Activated naive CD4-positive, alpha-beta T cell treated with anti-CD3 and anti-CD28 coated beads, Interleukin-2, amount 50 U/mL, for 24 hours (primary cell): ENCODE measurements around the gene PACRG.
A peak's percentile ranks its signal among the peaks of the same experiment; 100 is the strongest.
"Not testable (repeated sequence)": the region's sequence is repeated elsewhere in the genome, so short reads cannot be mapped to it uniquely, and the experiment has no call there.

Source experiments
- H3K27ac Mint-ChIP-seq: one replicate; pipeline ENCODE4 v1.8.0; 2021; ENCODE audit warnings: mild to moderate bottlenecking, mixed read lengths
- H3K27me3 Mint-ChIP-seq: one replicate; pipeline ENCODE4 v1.8.0; 2021; ENCODE audit warnings: mixed read lengths
- H3K36me3 Mint-ChIP-seq: one replicate; pipeline ENCODE4 v1.8.0; 2021; ENCODE audit warnings: mixed read lengths
- H3K4me1 Mint-ChIP-seq: one replicate; pipeline ENCODE4 v1.8.0; 2021; ENCODE audit warnings: mixed read lengths
- H3K4me3 Mint-ChIP-seq: one replicate; pipeline ENCODE4 v1.8.0; 2021; ENCODE audit warnings: mild to moderate bottlenecking, mixed read lengths
- H3K9me3 Mint-ChIP-seq: one replicate; pipeline ENCODE4 v1.8.0; 2021; ENCODE audit warnings: mixed read lengths

Gene PACRG

GRCh38 chr6:162727322-162728182 is at the start of gene PACRG, which contains the start of gene PRKN:
Gene PACRG, plus strand, starts transcription at chr6:162727974.
Gene PRKN, minus strand, starts transcription at chr6:162727766.
- H3K27me3 Mint-ChIP-seq = no peaks in the 10 kb centered on the region
- no peaks in the 10 kb centered on the region for H3K9me3 Mint-ChIP-seq
- H3K27ac Mint-ChIP-seq = peak within 1 kb of the TSS; percentile 92
- H3K4me3 Mint-ChIP-seq = peak within 1 kb of the TSS; percentile 87
- H3K36me3 Mint-ChIP-seq = no peaks in the 10 kb centered on the region
- peaks cover 10% of the 10 kb centered on the region for H3K4me1 Mint-ChIP-seq

- H3K4me3 Mint-ChIP-seq, H3K27ac Mint-ChIP-seq, H3K36me3 Mint-ChIP-seq, H3K9me3 Mint-ChIP-seq, H3K4me1 Mint-ChIP-seq, H3K27me3 Mint-ChIP-seq: not testable (repeated sequence)
These were observed 48.9 kb upstream of the PACRG start for GRCh38 chr6:162678896-162679295.

GRCh38 chr6:162679681-162680080 is 48.1 kb upstream of the PACRG start:
- peaks cover 3% of the 10 kb centered on the region for H3K36me3 Mint-ChIP-seq
- no peaks in the 10 kb centered on the region for H3K9me3 Mint-ChIP-seq
- no peaks in the 10 kb centered on the region for H3K27me3 Mint-ChIP-seq
- no peak overlapping the region for H3K4me3 Mint-ChIP-seq
- no peaks in the 10 kb centered on the region for H3K4me1 Mint-ChIP-seq
- H3K27ac Mint-ChIP-seq = no peak overlapping the region

GRCh38 chr6:162680367-162680766 is 47.4 kb upstream of the PACRG start:
- Mint-ChIP-seq H3K4me3 (no peak overlapping the region), H3K27ac (no peak overlapping the region), H3K36me3 (peaks cover 2% of the 10 kb centered on the region), H3K4me1 (no peaks in the 10 kb centered on the region), H3K9me3 (no peaks in the 10 kb centered on the region), H3K27me3 (no peaks in the 10 kb centered on the region)

GRCh38 chr6:162680871-162681270 is 46.9 kb upstream of the PACRG start:
- Mint-ChIP-seq H3K9me3 (no peaks in the 10 kb centered on the region), H3K4me3 (no peak overlapping the region), H3K27ac (no peak overlapping the region), H3K27me3 (no peaks in the 10 kb centered on the region), H3K36me3 (peaks cover 2% of the 10 kb centered on the region), H3K4me1 (no peaks in the 10 kb centered on the region)

GRCh38 chr6:162681447-162681846 is 46.3 kb upstream of the PACRG start:
- Mint-ChIP-seq H3K36me3 (peaks cover 2% of the 10 kb centered on the region), H3K9me3 (no peaks in the 10 kb centered on the region), H3K4me1 (no peaks in the 10 kb centered on the region), H3K27ac (no peak overlapping the region), H3K4me3 (no peak overlapping the region), H3K27me3 (no peaks in the 10 kb centered on the region)

- Mint-ChIP-seq H3K27me3 (no peaks in the 10 kb centered on the region), H3K36me3 (peaks cover 2% of the 10 kb centered on the region), H3K4me1 (no peaks in the 10 kb centered on the region), H3K27ac (no peak overlapping the region), H3K4me3 (no peak overlapping the region), H3K9me3 (no peaks in the 10 kb centered on the region)
These were observed 44.6 kb upstream of the PACRG start for GRCh38 chr6:162683135-162683534.

GRCh38 chr6:162684052-162684451 is 43.7 kb upstream of the PACRG start:
- H3K9me3 Mint-ChIP-seq = no peaks in the 10 kb centered on the region
- H3K36me3 Mint-ChIP-seq = peaks cover 2% of the 10 kb centered on the region
- H3K27me3 Mint-ChIP-seq = no peaks in the 10 kb centered on the region
- no peak overlapping the region for H3K27ac Mint-ChIP-seq
- no peak overlapping the region for H3K4me3 Mint-ChIP-seq
- H3K4me1 Mint-ChIP-seq = no peaks in the 10 kb centered on the region

- H3K27ac Mint-ChIP-seq = no peak overlapping the region
- H3K9me3 Mint-ChIP-seq = no peaks in the 10 kb centered on the region
- H3K27me3 Mint-ChIP-seq = no peaks in the 10 kb centered on the region
- no peak overlapping the region for H3K4me3 Mint-ChIP-seq
- no peaks in the 10 kb centered on the region for H3K4me1 Mint-ChIP-seq
- peaks cover 2% of the 10 kb centered on the region for H3K36me3 Mint-ChIP-seq
These were observed 42.8 kb upstream of the PACRG start for GRCh38 chr6:162684961-162685360.

- peaks cover 2% of the 10 kb centered on the region for H3K36me3 Mint-ChIP-seq
- H3K4me3 Mint-ChIP-seq = no peak overlapping the region
- H3K27ac Mint-ChIP-seq = no peak overlapping the region
- H3K4me1 Mint-ChIP-seq = no peaks in the 10 kb centered on the region
- no peaks in the 10 kb centered on the region for H3K27me3 Mint-ChIP-seq
- H3K9me3 Mint-ChIP-seq = no peaks in the 10 kb centered on the region
These were observed 42.2 kb upstream of the PACRG start for GRCh38 chr6:162685586-162685985.

GRCh38 chr6:162688751-162689345 is 38.9 kb upstream of the PACRG start:
- Mint-ChIP-seq H3K9me3 (no peaks in the 10 kb centered on the region), H3K27ac (no peak overlapping the region), H3K4me3 (no peak overlapping the region), H3K4me1 (no peaks in the 10 kb centered on the region), H3K27me3 (no peaks in the 10 kb centered on the region), H3K36me3 (no peaks in the 10 kb centered on the region)

GRCh38 chr6:162690158-162690557 is 37.6 kb upstream of the PACRG start:
- Mint-ChIP-seq H3K9me3 (no peaks in the 10 kb centered on the region), H3K27ac (no peak overlapping the region), H3K36me3 (no peaks in the 10 kb centered on the region), H3K27me3 (no peaks in the 10 kb centered on the region), H3K4me1 (no peaks in the 10 kb centered on the region), H3K4me3 (no peak overlapping the region)

- no peak overlapping the region for H3K4me3 Mint-ChIP-seq
- no peak overlapping the region for H3K27ac Mint-ChIP-seq
- H3K27me3 Mint-ChIP-seq = no peaks in the 10 kb centered on the region
- H3K4me1 Mint-ChIP-seq = no peaks in the 10 kb centered on the region
- peaks cover 2% of the 10 kb centered on the region for H3K36me3 Mint-ChIP-seq
- no peaks in the 10 kb centered on the region for H3K9me3 Mint-ChIP-seq
These were observed 29.8 kb upstream of the PACRG start for GRCh38 chr6:162697872-162698403.

- H3K27me3 Mint-ChIP-seq = no peaks in the 10 kb centered on the region
- no peaks in the 10 kb centered on the region for H3K9me3 Mint-ChIP-seq
- no peak overlapping the region for H3K27ac Mint-ChIP-seq
- H3K36me3 Mint-ChIP-seq = peaks cover 2% of the 10 kb centered on the region
- H3K4me1 Mint-ChIP-seq = no peaks in the 10 kb centered on the region
- H3K4me3 Mint-ChIP-seq = no peak overlapping the region
These were observed 29.3 kb upstream of the PACRG start for GRCh38 chr6:162698440-162698839.

- H3K36me3 Mint-ChIP-seq = peaks cover 2% of the 10 kb centered on the region
- H3K9me3 Mint-ChIP-seq = no peaks in the 10 kb centered on the region
- H3K4me1 Mint-ChIP-seq = no peaks in the 10 kb centered on the region
- H3K4me3 Mint-ChIP-seq = no peak overlapping the region
- no peak overlapping the region for H3K27ac Mint-ChIP-seq
- H3K27me3 Mint-ChIP-seq = no peaks in the 10 kb centered on the region
These were observed 27.8 kb upstream of the PACRG start for GRCh38 chr6:162699961-162700360.

GRCh38 chr6:162700966-162701365 is 26.8 kb upstream of the PACRG start:
- no peaks in the 10 kb centered on the region for H3K9me3 Mint-ChIP-seq
- H3K27me3 Mint-ChIP-seq = no peaks in the 10 kb centered on the region
- no peak overlapping the region for H3K27ac Mint-ChIP-seq
- peaks cover 2% of the 10 kb centered on the region for H3K36me3 Mint-ChIP-seq
- H3K4me3 Mint-ChIP-seq = no peak overlapping the region
- H3K4me1 Mint-ChIP-seq = no peaks in the 10 kb centered on the region
